Measurements from ENCODE around the gene CCL16. TPM values are rescaled to one million over a fixed set of nuclear protein-coding genes. Genes with fewer than 3 reads are reported as not detected.

Gene CCL16
- total and polyA plus RNA-seq, 2 experiments from 2014 or later: not detected

GRCh38 chr17:36011201-36011600, 29.9 kb upstream of the CCL16 start:
- H3K27ac ChIP-seq: no peak overlapping the region
- H3K4me2 ChIP-seq (ENCODE audit: unreplicated experiment): no peak overlapping the region
- no peaks in the 10 kb centered on the region for H3F3A ChIP-seq (ENCODE audit: insufficient read depth)
- no peaks in the 10 kb centered on the region for H3K4me1 ChIP-seq (ENCODE audit: insufficient read depth)
- 11% methylated on average over 2 of the region's 2 CpGs for WGBS, 2 experiments (ENCODE audit: low coverage in 1 of 2, low lambda C conversion rate in 2 of 2, missing lambda C conversion rate in 2 of 2)
- no peaks in the 10 kb centered on the region; the same call in 1 of the 2 replicates for H3K27me3 ChIP-seq (replicated peaks; ENCODE audit: insufficient read depth)
- no peaks in the 10 kb centered on the region for H3K79me2 ChIP-seq (ENCODE audit: insufficient read depth)
- H4K20me1 ChIP-seq (ENCODE audit: insufficient read depth): no peaks in the 10 kb centered on the region
- no peak overlapping the region for H3K9ac ChIP-seq
- in situ Hi-C loops (cut with MboI): no loop called here
- no peak overlapping the region for H2AFZ ChIP-seq
- no peaks in the 10 kb centered on the region for H3K36me3 ChIP-seq (ENCODE audit: low read depth)
- no peak overlapping the region for H3K4me3 ChIP-seq
- no peak for TF ChIP-seq EZH2phosphoT487 (IDR thresholded peaks at IDR 0.05; ENCODE audit: insufficient read depth, low read depth)
- TF ChIP-seq EZH2 (IDR thresholded peaks at IDR 0.05; ENCODE audit: insufficient read depth, poor library complexity, severe bottlenecking): no peak
- no peaks in the 10 kb centered on the region for H3K9me2 ChIP-seq (ENCODE audit: insufficient read depth)
- H3K9me3 ChIP-seq (ENCODE audit: low read depth): no peaks in the 10 kb centered on the region
- DNase-seq: no peak

- Histone ChIP-seq H3F3A (ENCODE audit: insufficient read depth) (no peaks in the 10 kb centered on the region), H3K9me3 (ENCODE audit: low read depth) (no peaks in the 10 kb centered on the region), H3K9me2 (ENCODE audit: insufficient read depth) (no peaks in the 10 kb centered on the region), H3K4me3 (no peak overlapping the region), H3K27ac (no peak overlapping the region), H3K9ac (no peak overlapping the region), H4K20me1 (ENCODE audit: insufficient read depth) (no peaks in the 10 kb centered on the region), H3K4me1 (ENCODE audit: insufficient read depth) (no peaks in the 10 kb centered on the region), H3K27me3 (replicated peaks; ENCODE audit: insufficient read depth) (no peaks in the 10 kb centered on the region; the same call in 1 of the 2 replicates), H3K36me3 (ENCODE audit: low read depth) (no peaks in the 10 kb centered on the region), H3K79me2 (ENCODE audit: insufficient read depth) (no peaks in the 10 kb centered on the region), H2AFZ (no peak overlapping the region), H3K4me2 (ENCODE audit: unreplicated experiment) (no peak overlapping the region)
- in situ Hi-C loops (cut with MboI): no loop called here
- TF ChIP-seq EZH2phosphoT487 (IDR thresholded peaks at IDR 0.05; ENCODE audit: insufficient read depth, low read depth) (no peak), EZH2 (IDR thresholded peaks at IDR 0.05; ENCODE audit: insufficient read depth, poor library complexity, severe bottlenecking) (no peak)
- peak; percentile 20 for DNase-seq
- WGBS, 2 experiments (ENCODE audit: low coverage in 1 of 2, low lambda C conversion rate in 2 of 2, missing lambda C conversion rate in 2 of 2): 55 to 60% methylated on average over 14 of the region's 14 CpGs
Measured at GRCh38 chr17:36008998-36009665, 27.8 kb upstream of the CCL16 start.

GRCh38 chr17:36004594-36005108, 23.4 kb upstream of the CCL16 start:
- H3K27ac ChIP-seq: no peak overlapping the region

DNA sequence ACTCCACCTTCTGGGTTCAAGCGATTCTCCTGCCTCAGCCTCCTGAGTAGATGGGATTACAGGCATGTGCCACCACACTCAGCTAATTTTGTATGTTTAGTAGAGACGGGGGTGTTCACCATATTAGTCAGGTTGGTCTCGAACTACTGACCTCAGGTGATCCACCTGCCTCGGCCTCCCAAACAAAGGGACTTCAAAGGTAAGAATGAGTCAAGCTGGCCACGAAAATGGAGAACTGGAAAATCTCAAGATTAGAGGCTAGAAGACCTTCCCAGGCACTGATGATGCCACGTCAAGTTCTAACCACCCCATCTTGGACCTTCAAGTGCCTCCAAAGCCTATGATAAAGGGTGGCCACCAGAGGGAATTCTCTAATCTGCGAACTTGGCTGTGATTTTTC, 21.3 kb upstream of the CCL16 start:
- Histone ChIP-seq H3K9me3 (ENCODE audit: low read depth) (no peaks in the 10 kb centered on the region), H3K36me3 (ENCODE audit: low read depth) (no peaks in the 10 kb centered on the region), H3K4me2 (ENCODE audit: unreplicated experiment) (no peak overlapping the region), H3F3A (ENCODE audit: insufficient read depth) (no peaks in the 10 kb centered on the region), H3K4me1 (ENCODE audit: insufficient read depth) (no peaks in the 10 kb centered on the region), H3K27ac (no peak overlapping the region), H3K4me3 (no peak overlapping the region), H3K9ac (no peak overlapping the region), H3K9me2 (ENCODE audit: insufficient read depth) (no peaks in the 10 kb centered on the region), H3K27me3 (replicated peaks; ENCODE audit: insufficient read depth) (no peaks in the 10 kb centered on the region), H3K79me2 (ENCODE audit: insufficient read depth) (no peaks in the 10 kb centered on the region), H4K20me1 (ENCODE audit: insufficient read depth) (no peaks in the 10 kb centered on the region), H2AFZ (no peak overlapping the region)
- DNase-seq: no peak
- in situ Hi-C loops (cut with MboI): no loop called here
- TF ChIP-seq EZH2phosphoT487 (IDR thresholded peaks at IDR 0.05; ENCODE audit: insufficient read depth, low read depth) (no peak), EZH2 (IDR thresholded peaks at IDR 0.05; ENCODE audit: insufficient read depth, poor library complexity, severe bottlenecking) (no peak)
- 36 to 43% methylated on average over 7 of the region's 7 CpGs for WGBS, 2 experiments (ENCODE audit: low coverage in 1 of 2, low lambda C conversion rate in 2 of 2, missing lambda C conversion rate in 2 of 2)

More at GRCh38 chr17:36004594-36005108, 23.4 kb upstream of the CCL16 start:
- no peak for DNase-seq
- in situ Hi-C loops (cut with MboI): no loop called here
- TF ChIP-seq EZH2phosphoT487 (IDR thresholded peaks at IDR 0.05; ENCODE audit: insufficient read depth, low read depth): no peak
- no peak for TF ChIP-seq EZH2 (IDR thresholded peaks at IDR 0.05; ENCODE audit: insufficient read depth, poor library complexity, severe bottlenecking)
- Histone ChIP-seq H2AFZ (no peak overlapping the region), H3K9me2 (ENCODE audit: insufficient read depth) (no peaks in the 10 kb centered on the region), H3K4me3 (no peak overlapping the region), H3K79me2 (ENCODE audit: insufficient read depth) (no peaks in the 10 kb centered on the region), H3K36me3 (ENCODE audit: low read depth) (no peaks in the 10 kb centered on the region), H3K9ac (no peak overlapping the region), H3F3A (ENCODE audit: insufficient read depth) (no peaks in the 10 kb centered on the region), H3K27me3 (replicated peaks; ENCODE audit: insufficient read depth) (no peaks in the 10 kb centered on the region; the same call in 1 of the 2 replicates), H4K20me1 (ENCODE audit: insufficient read depth) (no peaks in the 10 kb centered on the region), H3K4me2 (ENCODE audit: unreplicated experiment) (no peak overlapping the region), H3K9me3 (ENCODE audit: low read depth) (no peaks in the 10 kb centered on the region), H3K4me1 (ENCODE audit: insufficient read depth) (no peaks in the 10 kb centered on the region)
- WGBS, 2 experiments (ENCODE audit: low coverage in 1 of 2, low lambda C conversion rate in 2 of 2, missing lambda C conversion rate in 2 of 2): 31% methylated on average over 4 of the region's 4 CpGs
